GM18499 (cell line): ENCODE measurements around the gene SRPRB.

Source experiments
- ATAC-seq: cut with Tn5 transposase; IDR thresholded peaks from one replicate; pipeline ENCODE4 v1.9.1; 2021; ENCODE audit warnings: moderate number of reproducible peaks; ENCODE audit not compliant: insufficient read depth, unreplicated experiment

The SRPRB gene

GRCh38 chr3:133825969-133826727, 20.5 kb downstream of the SRPRB start:
- no peak for ATAC-seq

- ATAC-seq: no peak
Measured at GRCh38 chr3:133827136-133827535, 21.5 kb downstream of the SRPRB start.

DNA sequence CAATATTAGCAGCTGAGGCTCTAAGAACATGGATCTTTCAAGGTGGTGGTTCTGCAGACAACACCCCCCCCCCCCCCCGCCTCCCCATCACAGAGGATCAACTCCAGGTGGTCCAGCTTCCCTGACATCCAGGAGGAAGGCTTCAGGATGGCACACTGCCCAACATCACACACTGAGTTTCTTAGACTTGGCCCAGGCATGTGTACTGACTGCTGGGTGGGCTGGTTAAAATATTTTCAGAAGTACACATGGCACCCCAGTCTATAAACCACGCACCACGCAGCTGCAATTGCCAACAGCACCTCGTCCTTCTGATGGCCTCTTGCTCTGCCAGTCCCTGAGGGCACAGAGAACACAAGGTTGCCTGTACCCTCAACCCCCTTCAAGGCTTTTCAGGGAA, 22.1 kb downstream of the SRPRB start:
- ATAC-seq: no peak

GRCh38 chr3:133828576-133829309, 23.1 kb downstream of the SRPRB start:
- no peak for ATAC-seq

DNA sequence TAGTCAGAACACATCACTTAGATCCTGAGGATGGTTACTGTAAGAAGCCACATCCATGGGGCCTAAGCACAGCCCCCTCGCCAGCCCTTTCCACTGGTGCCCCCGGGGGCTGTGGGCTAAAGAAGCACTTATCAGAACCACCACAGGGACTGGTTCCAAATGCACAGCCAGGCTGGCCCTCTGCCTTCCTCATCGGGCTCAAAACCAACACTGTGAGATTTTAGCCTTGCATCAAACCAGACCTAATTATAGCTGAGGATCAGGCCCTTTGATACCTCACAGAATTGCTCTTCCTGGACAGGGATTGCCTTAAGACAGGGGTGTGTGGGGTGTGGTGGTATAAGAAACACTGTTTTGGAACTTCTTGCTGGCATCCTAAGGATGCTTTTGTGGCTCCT, 23.7 kb downstream of the SRPRB start:
- ATAC-seq: no peak

DNA sequence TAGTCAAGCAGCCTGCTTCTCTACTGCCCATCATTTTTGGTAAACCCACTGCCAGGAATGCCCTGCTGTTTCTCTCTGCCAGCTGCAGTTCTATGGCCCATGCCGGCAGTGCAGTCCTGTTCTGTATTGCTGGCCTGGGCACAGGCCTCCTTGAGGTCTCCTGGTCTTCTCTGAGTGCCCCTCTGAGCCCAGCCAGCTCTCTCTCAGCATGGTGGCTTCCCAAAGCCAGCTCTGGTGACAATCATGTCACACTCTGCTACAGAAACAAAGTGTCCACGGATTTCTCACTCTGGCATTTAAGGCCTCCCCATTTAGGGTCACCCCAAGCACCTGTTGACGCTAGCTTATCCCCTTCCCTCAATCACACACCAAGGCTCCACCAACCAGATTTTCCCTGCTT, 24.5 kb downstream of the SRPRB start:
- no peak for ATAC-seq

DNA sequence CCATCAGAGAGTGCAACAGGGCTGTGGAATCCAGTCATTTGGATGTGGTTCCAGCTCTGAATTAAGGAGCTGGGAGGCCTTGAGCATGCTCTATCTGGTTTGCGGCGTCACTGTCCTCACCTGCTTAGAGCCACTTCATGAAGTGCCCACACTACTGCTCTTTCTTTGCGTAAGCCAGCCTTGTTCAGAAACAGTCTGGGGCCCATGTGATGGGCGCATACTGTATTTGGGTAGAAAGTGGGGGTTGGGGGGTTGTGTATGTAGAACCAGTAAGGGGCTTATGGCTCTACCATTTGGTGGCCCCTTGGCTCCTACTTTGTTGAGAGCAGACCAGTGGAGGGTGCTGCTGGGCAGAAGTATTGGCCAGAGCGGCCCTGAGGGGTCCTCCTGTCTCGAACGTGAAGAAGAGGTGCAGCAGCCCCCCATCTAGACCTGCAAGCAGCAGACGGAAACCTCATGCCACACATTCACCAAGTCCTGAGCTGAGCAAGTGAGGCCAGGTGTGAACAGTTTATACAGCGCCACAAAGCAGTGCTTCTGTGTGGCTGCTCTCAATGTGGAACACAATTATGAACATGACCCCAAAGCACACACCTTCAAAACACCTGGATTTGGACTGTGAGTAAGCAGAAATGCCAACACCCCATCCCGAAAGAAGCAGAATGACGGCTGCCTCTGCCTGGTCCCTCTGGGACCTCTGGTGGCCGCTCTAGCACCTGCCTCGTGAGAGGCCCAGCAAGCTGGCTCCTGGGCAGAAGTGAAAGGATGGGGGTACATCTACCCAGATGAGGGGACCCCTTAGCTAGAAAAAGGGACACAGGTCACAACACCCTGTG, 26.6 kb downstream of the SRPRB start:
- no peak for ATAC-seq

GRCh38 chr3:133832802-133833144, 27.2 kb downstream of the SRPRB start:
- no peak for ATAC-seq

DNA sequence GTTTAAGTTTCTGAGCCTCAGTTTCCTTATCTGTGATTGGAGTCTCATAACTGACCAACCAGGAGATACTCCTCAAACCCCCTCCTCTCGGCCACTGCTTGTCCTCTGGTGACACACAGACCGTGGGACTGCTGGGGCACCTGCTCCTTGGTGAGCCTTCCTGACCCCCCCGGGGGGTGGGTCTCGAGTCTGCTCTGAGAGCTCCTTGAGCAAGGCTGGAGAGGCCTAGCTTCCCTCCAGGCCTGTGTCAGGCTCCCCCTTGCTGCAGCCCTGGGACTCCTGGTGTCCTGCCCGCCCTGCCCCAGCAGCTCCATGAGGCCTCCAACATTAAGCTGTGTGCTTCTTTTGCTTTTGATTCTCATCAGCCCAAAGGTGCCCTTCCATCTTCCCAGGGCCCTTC, 27.7 kb downstream of the SRPRB start:
- ATAC-seq: no peak

DNA sequence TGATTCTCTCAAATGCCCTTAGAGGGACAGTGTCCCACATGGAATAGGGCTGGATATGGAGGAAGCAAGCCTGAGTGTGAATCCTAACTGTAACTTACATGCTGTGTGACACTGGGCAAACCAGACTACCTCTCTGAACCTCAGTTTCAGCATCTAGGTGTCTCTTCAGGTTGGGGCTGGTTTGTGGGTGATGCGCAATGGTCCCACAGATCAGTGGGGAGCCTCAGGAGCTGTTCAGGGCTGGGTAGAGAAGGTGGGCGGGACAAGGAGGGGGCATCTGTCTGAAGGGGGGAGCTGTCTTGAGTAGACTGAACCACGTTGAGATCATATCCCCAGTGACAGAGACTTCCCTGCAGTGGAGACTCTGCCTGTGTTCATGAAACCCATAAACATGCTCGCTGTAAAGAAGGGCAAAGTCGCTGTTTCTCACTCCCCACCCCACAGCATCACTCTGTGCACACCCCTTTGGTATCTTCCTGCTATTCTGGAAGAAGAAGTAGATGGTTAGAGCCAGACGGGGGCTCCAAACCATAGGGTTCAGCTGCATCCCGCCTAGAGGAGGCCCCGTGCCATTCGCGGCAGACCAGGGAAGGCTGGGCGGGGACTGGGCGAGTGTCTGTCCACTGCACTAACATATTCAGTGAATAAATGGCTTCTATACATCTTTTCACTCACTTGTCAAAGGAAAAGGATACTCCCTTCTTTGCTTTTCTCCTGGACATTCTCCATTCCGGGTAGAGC, 28.4 kb downstream of the SRPRB start:
- ATAC-seq: no peak

DNA sequence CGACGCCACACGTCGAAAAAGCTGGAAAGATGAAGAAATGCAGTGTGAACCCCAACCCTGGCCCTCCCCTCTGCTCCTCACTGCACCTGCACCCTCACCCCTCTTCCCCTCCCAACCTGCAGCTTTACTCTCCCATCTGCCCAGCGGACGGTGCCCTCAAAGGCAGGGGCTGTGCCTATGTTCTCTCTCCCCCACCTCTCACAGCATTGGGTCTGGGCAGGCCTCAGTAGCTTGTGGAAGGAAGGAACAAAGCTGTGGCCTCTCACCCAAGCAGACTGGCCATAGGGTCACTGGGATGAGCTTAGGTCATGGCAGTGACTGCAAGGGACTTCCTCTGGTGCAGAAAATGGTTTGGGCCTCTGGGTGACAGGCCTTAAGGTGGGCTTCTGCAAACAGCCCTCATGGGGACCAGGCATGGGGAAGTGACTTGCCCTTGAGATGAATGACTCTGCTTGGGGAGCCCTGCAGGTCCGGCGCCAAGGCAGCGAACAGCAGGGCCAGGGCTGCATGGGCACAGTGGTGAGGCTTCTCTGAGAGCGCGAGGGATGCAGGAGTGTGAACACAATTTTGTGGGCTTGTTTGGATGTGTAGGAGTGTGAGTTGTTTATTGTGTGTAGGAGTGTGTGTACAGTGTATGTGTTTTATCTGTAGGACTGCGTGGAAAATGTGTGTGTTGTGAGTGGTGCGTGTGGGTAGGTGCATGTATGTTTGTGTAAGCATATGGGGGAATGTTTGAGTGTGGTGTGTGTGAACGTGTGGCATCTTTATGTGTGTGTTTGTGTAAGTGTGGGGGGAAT, 29.2 kb downstream of the SRPRB start:
- no peak for ATAC-seq

- no peak for ATAC-seq
Measured at GRCh38 chr3:133835418-133835743, 29.8 kb downstream of the SRPRB start.

DNA sequence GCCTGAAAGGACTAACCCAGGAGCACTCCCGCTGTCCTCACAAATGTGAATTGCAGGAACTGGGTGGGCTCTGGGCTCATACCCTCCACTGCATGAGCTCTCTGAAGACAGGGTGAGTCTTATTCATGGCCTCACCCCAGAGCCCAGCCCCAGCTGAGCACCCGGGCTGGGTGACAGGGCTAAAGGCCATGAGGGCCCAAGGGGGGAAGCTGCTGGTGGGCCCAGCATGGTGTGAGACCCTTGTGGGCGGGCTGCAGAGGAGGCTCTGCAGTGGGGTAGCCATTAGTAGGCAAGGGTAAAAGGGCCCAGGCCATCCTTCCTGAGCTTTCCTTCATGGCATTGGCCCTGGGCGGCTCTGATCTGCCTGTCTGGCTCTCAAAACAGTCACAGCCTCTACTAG, 30.3 kb downstream of the SRPRB start:
- no peak for ATAC-seq

DNA sequence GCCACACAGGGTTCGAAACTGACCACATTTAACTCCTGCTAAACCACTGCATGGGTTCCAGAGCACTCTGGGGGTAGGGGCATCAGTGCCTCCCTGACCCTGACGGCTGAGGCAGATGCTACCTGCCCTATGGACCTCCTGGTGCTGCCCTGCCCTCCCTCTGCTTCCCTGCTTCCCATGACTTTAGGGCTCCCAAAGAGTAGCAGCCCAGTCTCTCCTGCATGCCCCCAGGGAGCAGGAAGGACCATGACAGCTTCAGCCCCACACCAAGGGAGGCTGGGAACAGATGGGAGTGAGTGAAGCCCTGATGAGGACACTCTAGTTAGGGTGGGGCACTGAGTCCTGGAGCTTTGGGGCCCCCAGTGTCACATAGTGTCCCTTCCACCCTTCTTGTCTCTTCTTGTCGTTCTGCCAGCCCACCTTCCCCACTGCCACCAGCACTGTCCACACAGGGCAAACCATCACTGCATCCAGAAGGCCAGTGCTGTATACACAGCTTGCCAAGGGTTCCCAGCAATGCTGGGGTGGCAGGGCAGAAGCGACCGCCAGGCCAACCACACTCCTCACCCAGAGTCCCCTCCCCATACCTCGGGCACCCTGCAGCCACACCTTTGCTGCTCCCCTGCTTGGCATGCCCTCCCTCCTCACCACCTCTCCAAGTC, 31.0 kb downstream of the SRPRB start:
- no peak for ATAC-seq

DNA sequence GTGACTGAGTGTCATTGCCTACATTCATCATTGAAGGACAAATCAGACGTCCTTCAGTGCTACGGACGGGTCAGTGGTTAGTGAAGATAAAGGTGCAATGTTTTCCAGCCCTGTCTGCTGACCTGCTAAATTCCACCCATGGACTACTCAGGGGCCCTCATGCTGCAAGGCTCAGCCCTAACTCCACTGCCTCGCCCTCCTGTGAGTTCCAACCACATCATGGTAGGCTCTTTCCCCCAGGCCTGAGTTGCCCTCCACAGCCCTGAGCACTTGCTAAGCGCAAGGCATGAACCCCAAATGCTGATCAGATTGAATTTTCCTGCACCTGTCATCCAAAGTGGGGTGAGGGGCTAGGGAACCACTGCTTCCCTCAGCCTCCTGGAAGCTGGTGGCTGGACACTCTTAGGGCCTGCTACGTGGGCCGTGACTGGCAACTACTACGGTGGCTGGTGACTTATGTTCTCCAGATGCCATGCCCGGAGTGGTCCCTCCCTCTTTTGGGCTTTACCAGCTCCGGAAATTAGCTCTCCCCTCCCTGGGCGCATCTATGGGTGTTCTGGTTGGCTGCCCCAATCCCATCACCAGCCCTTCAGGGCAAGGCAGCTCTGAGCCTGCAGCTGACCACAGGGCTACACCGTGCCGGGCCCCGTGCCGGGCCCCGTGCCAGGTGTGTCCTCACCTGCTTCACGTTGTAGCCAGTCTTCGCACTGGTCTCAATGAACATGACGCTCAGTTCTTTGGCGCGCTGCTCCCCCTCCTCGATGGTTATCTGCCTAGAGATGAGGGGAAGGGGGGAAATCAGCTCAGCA, 32.1 kb downstream of the SRPRB start:
- ATAC-seq: no peak

GRCh38 chr3:133838296-133838789, 32.7 kb downstream of the SRPRB start:
- no peak for ATAC-seq

DNA sequence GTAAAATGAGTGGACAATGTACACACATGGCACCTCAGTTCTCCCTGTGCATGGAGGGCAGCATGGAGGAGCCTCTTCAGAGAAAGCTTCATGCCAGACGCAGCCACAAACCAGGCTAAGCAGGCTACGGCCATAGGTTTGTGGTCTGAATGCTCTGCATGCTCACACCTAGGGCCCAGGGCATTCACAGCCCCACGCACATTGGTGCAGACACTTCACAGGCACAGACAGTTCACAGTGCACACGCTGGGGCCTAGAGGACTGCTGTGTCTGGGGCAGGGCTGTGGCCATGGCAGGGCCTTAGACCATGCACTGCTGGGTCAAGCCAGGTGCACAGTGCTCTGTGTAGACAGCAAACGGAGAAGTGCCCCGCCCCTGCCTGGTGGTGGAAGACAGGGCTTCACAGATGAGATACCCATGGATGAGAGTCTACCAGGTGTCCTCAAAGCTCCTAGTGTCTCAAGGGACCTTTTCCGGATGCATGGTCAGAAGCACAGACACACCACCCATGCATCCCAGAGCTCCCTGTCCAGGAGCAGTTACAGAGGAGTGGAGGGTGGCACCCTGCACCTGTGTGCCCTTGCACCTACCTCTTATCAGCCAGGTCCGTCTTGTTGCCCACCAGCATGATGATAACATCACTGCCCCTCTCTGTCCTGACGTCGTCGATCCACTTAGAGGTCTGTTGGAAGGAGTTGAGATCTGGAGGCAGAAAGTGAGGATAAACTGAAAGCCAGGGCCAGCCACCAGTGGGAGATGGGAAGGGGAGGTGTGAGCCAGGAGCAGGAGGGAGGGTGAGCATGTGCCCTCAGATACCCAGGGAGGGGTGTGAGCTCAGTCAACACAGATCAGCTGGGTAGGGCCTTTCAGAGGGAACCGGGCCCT, 33.5 kb downstream of the SRPRB start:
- ATAC-seq: no peak
